ENCODE measurements around the gene TEX50. TPM values are rescaled to one million over a fixed set of nuclear protein-coding genes. Genes with fewer than 3 reads are reported as not detected.
A peak's percentile ranks its signal among the peaks of the same experiment; 100 is the strongest.
"Not testable (repeated sequence)": the region's sequence is repeated elsewhere in the genome, so short reads cannot be mapped to it uniquely, and the experiment has no call there.

The TEX50 gene
- total and polyA plus RNA-seq, 12 donors, result not detected

DNA sequence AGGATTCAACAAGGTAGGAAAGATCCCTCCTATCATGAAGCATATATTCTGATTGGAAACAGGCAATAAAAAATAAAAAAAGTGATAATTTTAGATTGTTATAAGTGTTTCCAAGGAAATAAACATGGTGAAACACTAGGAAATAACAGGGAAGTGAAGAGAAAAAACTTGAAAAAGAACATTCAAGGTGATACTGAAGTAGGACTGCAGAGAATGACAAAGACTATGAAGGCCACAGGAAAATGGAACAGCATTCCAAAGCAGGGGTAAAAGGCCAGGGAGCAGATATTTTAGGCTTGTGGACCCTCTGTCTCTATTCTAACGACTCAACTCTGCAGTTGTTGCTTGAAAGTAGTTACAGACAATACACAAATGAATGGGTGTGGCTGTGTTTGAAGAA is 26.6 kb downstream of the TEX50 start:
- Histone ChIP-seq H3K9me3 (no peaks in the 10 kb centered on the region), H3K4me3 (no peak overlapping the region), H3K27me3 (no peaks in the 10 kb centered on the region), H3K27ac (no peak overlapping the region), H3K36me3 (no peaks in the 10 kb centered on the region), H3K4me1 (no peaks in the 10 kb centered on the region)
- 30 to 37% methylated on average over 1 of the region's 1 CpG for WGBS, 2 donors
- no peak for DNase-seq
- intact Hi-C loops (cut with DNase I), result no loop called here
- ATAC-seq, result no peak
- TF ChIP-seq, protein P1, sequence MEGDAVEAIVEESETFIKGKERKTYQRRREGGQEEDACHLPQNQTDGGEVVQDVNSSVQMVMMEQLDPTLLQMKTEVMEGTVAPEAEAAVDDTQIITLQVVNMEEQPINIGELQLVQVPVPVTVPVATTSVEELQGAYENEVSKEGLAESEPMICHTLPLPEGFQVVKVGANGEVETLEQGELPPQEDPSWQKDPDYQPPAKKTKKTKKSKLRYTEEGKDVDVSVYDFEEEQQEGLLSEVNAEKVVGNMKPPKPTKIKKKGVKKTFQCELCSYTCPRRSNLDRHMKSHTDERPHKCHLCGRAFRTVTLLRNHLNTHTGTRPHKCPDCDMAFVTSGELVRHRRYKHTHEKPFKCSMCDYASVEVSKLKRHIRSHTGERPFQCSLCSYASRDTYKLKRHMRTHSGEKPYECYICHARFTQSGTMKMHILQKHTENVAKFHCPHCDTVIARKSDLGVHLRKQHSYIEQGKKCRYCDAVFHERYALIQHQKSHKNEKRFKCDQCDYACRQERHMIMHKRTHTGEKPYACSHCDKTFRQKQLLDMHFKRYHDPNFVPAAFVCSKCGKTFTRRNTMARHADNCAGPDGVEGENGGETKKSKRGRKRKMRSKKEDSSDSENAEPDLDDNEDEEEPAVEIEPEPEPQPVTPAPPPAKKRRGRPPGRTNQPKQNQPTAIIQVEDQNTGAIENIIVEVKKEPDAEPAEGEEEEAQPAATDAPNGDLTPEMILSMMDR (IDR thresholded peaks at IDR 0.05), result no peak

DNA sequence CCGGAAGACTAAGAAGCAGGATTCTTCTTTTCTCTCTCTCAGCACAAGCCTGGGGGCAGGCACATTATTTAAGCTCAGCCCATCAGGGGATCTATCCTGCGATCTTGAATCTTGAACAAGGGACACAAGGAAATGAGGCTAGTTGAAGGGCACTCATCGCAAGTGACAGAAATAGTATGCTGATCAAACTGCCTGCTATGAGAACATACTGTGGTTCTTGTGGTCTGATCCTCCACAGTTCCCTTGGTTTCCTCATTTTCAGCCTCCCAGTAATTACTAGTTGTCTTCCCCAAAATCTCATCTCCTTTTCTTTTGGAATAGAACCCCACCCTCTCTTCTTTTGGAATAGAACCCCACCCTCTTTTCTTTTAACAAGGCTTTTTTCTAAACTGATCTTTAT is 28.0 kb downstream of the TEX50 start:
- no peak for DNase-seq
- Histone ChIP-seq H3K27ac (no peak overlapping the region), H3K4me1 (no peaks in the 10 kb centered on the region), H3K9me3 (no peaks in the 10 kb centered on the region), H3K36me3 (no peaks in the 10 kb centered on the region), H3K4me3 (no peak overlapping the region), H3K27me3 (peaks cover 0 to 8% (median 0%) of the 10 kb centered on the region in 7 donors)
- 82 to 89% methylated on average over 3 of the region's 3 CpGs for WGBS, 2 donors
- TF ChIP-seq, protein P1 (IDR thresholded peaks at IDR 0.05), result no peak
- ATAC-seq, result no peak
- intact Hi-C loops (cut with DNase I), result no loop called here

DNA sequence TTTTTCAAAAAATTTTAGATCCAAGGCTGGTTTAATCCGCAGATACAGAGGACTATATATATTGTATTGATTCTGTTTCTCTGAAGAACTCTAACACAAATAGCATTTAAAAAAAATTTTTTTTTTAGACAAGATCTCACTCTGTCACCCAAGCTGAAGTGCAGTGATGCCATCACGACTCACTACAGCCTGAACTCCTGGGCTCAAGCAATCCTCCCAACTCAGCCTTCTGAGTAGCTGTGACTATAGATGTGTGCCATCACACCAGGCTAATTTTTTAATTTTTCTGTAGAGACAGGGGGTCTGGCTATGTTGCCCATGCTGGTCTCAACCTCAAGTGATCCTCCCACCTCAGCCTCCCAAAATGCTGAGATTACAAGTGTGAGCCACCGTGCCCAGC is 31.5 kb downstream of the TEX50 start:
- no peak for ATAC-seq

DNA sequence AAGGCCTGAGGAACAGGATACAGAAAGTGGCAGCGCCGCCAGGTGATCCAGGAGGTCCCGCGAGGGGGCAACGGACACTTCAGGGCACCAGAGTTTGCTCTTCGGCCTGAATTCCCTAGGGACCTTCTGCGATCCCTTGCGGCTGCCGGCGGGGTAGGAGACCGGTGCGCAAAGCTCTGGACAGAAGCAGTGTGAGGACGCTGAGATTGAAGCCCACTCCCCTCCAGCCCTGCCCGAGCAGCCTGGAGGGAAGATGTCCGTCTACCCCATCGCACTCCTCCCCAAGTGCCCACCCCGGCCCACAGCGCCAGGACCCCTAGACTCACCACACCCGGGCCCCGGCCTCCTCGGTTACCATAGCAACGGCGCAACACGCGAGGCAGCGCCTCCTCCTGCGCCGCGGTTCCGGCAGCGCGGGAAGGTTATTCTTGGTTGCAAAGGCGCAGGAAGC is 34.4 kb downstream of the TEX50 start, which contains the start of gene ANKRD45:
Gene ANKRD45 (minus strand): TSS at position 361 of the 451 bp plus-strand sequence. CDS start 10,433 bp downstream, outside the sequence.
- Histone ChIP-seq H3K36me3 (no peaks in the 10 kb centered on the region), H3K9me3 (no peaks in the 10 kb centered on the region), H3K27me3 (peaks cover 0 to 36% (median 25%) of the 10 kb centered on the region in 7 donors), H3K4me3 (peak within 1 kb of the TSS in 9 of 10 donors; percentile 21 to 65 (median 56)), H3K27ac (peak within 1 kb of the TSS in 2 of 10 donors; percentile 10 to 44), H3K4me1 (peaks cover 0 to 15% (median 6%) of the 10 kb centered on the region in 9 donors)
- intact Hi-C loops (cut with DNase I), result no loop called here
- ATAC-seq (peak; percentile 31 to 95 (median 77)), DNase-seq (peak; percentile 33 to 59)
- 2% methylated on average over 33 of the region's 33 CpGs for WGBS, 2 donors
- TF ChIP-seq, protein P1 (IDR thresholded peaks at IDR 0.05), result no peak

More for the DNA sequence above, 31.5 kb downstream of the TEX50 start:
- TF ChIP-seq, protein P1 (IDR thresholded peaks at IDR 0.05), result no peak
- Histone ChIP-seq H3K27me3 (peaks cover 0 to 36% (median 25%) of the 10 kb centered on the region in 7 donors), H3K4me1 (peaks cover 0 to 15% (median 6%) of the 10 kb centered on the region in 9 donors), H3K4me3 (no peak overlapping the region), H3K27ac (no peak overlapping the region), H3K9me3 (no peaks in the 10 kb centered on the region), H3K36me3 (no peaks in the 10 kb centered on the region)
- no peak for DNase-seq
- 92 to 95% methylated on average over 3 of the region's 3 CpGs for WGBS, 2 donors
- intact Hi-C loops (cut with DNase I), result no loop called here

DNA sequence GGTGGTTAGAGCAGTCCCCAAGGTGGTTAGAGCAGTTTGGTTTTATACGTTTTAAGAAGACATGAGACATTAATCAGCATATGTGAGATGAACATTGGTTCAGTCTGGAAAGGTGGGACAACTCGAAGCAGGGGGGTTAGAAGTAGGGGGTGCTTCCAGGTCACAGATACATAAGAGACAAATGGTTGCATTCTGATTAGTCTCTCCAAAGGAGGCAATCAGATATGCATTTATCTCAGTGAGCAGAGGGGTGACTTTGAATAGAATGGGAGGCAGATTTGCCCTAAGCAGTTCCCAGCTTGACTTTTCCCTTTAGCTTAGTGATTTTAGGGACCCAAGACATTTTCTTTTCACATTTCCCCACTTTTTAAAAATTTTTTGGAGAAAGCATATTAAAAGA is 39.4 kb downstream of the TEX50 start:
- H3K36me3 ChIP-seq; H3K27ac ChIP-seq; ATAC-seq; H3K9me3 ChIP-seq; intact Hi-C loops (cut with DNase I); H3K4me3 ChIP-seq; DNase-seq: not testable (repeated sequence)
- 75 to 83% methylated on average over 2 of the region's 2 CpGs for WGBS, 2 donors
- H3K27me3 ChIP-seq, result peaks cover 0 to 30% (median 17%) of the 10 kb centered on the region in 7 donors
- peaks cover 0 to 12% (median 6%) of the 10 kb centered on the region in 9 donors for H3K4me1 ChIP-seq

DNA sequence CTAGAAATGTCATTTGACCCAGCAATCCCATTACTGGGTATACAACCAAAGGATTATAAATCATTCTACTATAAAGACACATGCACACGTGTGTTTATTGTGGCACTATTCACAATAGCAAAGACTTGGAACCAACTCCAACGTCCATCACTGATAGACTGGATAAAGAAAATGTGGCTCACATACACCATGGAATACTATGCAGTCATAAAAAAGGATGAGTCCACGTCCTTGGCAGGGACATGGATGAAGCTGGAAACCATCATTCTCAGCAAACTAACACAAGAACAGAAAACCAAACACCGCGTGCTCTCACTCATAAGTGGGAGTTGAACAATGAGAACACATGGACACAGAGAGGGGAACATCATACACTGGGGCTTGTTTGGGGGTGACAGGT is 45.0 kb downstream of the TEX50 start:
- 84 to 89% methylated on average over 5 of the region's 5 CpGs for WGBS, 2 donors
- H3K4me1 ChIP-seq; ATAC-seq; intact Hi-C loops (cut with DNase I); H3K27ac ChIP-seq; H3K36me3 ChIP-seq; DNase-seq; H3K27me3 ChIP-seq; H3K4me3 ChIP-seq: not testable (repeated sequence)
- H3K9me3 ChIP-seq, result peaks cover 0 to 18% (median 0%) of the 10 kb centered on the region in 11 donors

All from heart right ventricle (tissue), 16 donors.